Measurements from ENCODE around the gene TCAF1. TPM values are rescaled to one million over a fixed set of nuclear protein-coding genes. Genes with fewer than 3 reads are reported as not detected.
"Not testable (repeated sequence)": the region's sequence is repeated elsewhere in the genome, so short reads cannot be mapped to it uniquely, and the experiment has no call there.

The TCAF1 gene
- polyA plus RNA-seq, 5 donors: 78.5 to 115 (median 103) TPM

- no peak for DNase-seq
These were observed 25.8 kb downstream of the TCAF1 start for GRCh38 chr7:143876218-143876617.

- not testable (repeated sequence) for DNase-seq
These were observed 28.7 kb downstream of the TCAF1 start for GRCh38 chr7:143873242-143873641.

GRCh38 chr7:143871534-143871933 is 30.4 kb downstream of the TCAF1 start:
- DNase-seq: not testable (repeated sequence)

GRCh38 chr7:143857994-143858393 is 44.0 kb downstream of the TCAF1 start:
- not testable (repeated sequence) for DNase-seq

GRCh38 chr7:143855443-143855842 is 46.5 kb downstream of the TCAF1 start:
- DNase-seq: not testable (repeated sequence)

- no peak for DNase-seq
These were observed 51.3 kb downstream of the TCAF1 start for GRCh38 chr7:143850682-143851081.

- DNase-seq: no peak
These were observed 52.0 kb downstream of the TCAF1 start for GRCh38 chr7:143849785-143850479.

- DNase-seq: no peak
These were observed 53.8 kb downstream of the TCAF1 start for GRCh38 chr7:143848192-143848591.

GRCh38 chr7:143846692-143847091 is 55.3 kb downstream of the TCAF1 start:
- DNase-seq: no peak

GRCh38 chr7:143841696-143842095 is 60.3 kb downstream of the TCAF1 start:
- DNase-seq: not testable (repeated sequence)

- DNase-seq: not testable (repeated sequence)
These were observed 61.9 kb downstream of the TCAF1 start for GRCh38 chr7:143840062-143840461.

- DNase-seq: not testable (repeated sequence)
These were observed 64.8 kb downstream of the TCAF1 start for GRCh38 chr7:143837223-143837622.

- not testable (repeated sequence) for DNase-seq
These were observed 65.4 kb downstream of the TCAF1 start for GRCh38 chr7:143836622-143837021.

GRCh38 chr7:143836088-143836487 is 65.9 kb downstream of the TCAF1 start:
- DNase-seq: not testable (repeated sequence)

- DNase-seq: not testable (repeated sequence)
These were observed 75.4 kb downstream of the TCAF1 start for GRCh38 chr7:143826578-143826977.

GRCh38 chr7:143824295-143825135 is 77.5 kb downstream of the TCAF1 start:
- not testable (repeated sequence) for DNase-seq

- not testable (repeated sequence) for DNase-seq
These were observed 78.2 kb downstream of the TCAF1 start for GRCh38 chr7:143823634-143824294.

GRCh38 chr7:143821392-143822277 is 80.3 kb downstream of the TCAF1 start:
- not testable (repeated sequence) for DNase-seq

GRCh38 chr7:143817873-143818272 is 84.1 kb downstream of the TCAF1 start:
- not testable (repeated sequence) for DNase-seq

GRCh38 chr7:143816471-143817133 is 85.4 kb downstream of the TCAF1 start:
- DNase-seq: not testable (repeated sequence)

- not testable (repeated sequence) for DNase-seq
These were observed 91.3 kb downstream of the TCAF1 start for GRCh38 chr7:143810639-143811038.

Measured in right lung (tissue), 5 donors.